NCI-H2107 treated with DMSO at 0.1 percent for 48 hours (cell line): Measurements from ENCODE around the gene MACF1.
"Not testable (repeated sequence)": the region's sequence is repeated elsewhere in the genome, so short reads cannot be mapped to it uniquely, and the experiment has no call there.

Source experiments
- DNase-seq: peaks from one replicate; lab custom pipeline; 2025; ENCODE audit not compliant: unreplicated experiment; lab: John Stamatoyannopoulos, UW

The MACF1 gene

DNA sequence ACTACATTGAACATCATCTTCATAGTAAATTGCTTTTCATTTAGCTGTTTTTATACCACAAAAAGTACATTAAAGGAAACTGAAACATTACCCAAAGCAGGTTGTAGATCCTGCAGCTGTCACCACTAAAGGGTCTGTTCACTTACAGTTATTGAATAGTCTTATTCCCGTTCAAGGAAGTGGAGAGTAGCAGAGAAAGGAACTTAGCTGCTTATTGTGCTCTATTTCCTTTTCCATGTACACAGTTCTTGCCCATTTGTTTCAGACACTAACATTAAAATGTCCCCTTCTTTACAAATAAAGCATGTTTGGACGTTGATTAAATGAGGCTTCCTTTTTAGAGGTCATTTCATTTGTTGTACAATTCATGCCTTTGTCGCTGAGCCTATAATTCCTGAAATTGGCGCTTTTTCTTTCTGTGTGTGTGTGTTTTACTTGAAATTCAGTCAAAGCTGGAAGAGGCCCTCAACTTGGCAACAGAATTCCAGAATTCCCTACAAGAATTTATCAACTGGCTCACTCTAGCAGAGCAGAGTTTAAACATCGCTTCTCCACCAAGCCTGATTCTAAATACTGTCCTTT is 242.6 kb downstream of the MACF1 start:
- no peak for DNase-seq

DNA sequence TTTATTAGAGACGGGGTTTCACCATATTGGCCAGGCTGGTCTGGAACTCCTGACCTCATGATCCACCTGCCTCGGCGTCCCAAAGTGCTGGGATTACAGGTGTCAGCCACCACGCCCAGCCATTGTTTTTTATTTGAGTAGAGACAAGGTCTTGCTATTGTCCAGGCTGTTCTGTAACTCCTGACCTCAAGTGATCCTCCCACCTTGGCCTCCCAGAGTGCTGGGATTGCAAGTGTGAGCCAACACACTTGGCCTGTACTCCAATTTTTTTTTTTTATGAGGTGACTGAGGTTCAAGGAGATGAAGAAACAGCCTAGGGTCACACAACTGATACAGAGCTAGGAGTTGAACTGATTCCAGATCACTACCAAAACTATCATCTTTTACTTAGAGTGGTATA is 245.5 kb downstream of the MACF1 start:
- DNase-seq = not testable (repeated sequence)

DNA sequence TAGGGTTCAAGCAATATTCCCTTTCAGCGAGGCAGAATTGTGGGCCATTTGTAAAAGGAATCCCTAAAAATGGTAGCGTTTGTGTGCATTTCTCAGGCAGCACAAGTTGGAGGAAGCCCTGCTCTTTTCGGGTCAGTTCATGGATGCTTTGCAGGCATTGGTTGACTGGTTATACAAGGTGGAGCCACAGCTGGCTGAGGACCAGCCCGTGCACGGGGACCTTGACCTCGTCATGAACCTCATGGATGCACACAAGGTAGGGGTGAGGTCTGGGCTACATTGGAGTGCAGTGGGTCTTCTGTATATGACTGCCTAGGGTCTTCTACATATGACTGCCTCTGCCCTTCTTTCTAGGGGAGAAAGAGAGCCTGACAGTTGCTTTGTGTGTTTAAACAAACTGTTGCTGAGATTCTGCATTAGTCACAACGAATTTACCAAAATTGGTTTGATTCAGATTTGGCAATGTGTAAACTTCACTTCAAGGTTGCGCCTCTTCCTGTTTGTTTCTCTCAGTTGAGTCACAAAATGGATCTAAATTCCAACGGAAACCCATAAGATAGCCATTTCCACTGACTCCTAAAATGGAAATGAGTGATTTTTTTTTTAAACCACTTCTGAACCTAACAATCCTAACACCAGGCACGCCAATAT is 246.6 kb downstream of the MACF1 start:
- DNase-seq = no peak

- no peak for DNase-seq
Observed at GRCh38 chr1:39452081-39452480, 247.6 kb downstream of the MACF1 start.

GRCh38 chr1:39452540-39452939 is 248.0 kb downstream of the MACF1 start:
- no peak for DNase-seq

DNA sequence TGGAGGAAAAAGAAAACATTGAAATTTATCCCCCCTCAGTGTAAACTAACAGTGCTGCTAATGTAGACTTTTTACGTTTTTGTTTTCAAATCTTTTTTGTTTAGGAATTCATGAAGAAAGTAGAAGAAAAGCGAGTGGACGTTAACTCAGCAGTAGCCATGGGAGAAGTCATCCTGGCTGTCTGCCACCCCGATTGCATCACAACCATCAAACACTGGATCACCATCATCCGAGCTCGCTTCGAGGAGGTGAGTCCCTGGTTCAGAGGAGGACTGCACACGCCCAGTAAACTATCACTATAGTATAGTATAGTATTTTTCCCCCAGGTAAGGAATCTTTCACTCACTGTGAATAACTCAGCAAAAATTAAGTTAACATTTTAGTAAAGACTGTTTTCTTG is 249.1 kb downstream of the MACF1 start:
- no peak for DNase-seq

- DNase-seq = no peak
Observed at GRCh38 chr1:39458991-39459390, 254.5 kb downstream of the MACF1 start.

GRCh38 chr1:39462074-39462473 is 257.6 kb downstream of the MACF1 start:
- DNase-seq = no peak

DNA sequence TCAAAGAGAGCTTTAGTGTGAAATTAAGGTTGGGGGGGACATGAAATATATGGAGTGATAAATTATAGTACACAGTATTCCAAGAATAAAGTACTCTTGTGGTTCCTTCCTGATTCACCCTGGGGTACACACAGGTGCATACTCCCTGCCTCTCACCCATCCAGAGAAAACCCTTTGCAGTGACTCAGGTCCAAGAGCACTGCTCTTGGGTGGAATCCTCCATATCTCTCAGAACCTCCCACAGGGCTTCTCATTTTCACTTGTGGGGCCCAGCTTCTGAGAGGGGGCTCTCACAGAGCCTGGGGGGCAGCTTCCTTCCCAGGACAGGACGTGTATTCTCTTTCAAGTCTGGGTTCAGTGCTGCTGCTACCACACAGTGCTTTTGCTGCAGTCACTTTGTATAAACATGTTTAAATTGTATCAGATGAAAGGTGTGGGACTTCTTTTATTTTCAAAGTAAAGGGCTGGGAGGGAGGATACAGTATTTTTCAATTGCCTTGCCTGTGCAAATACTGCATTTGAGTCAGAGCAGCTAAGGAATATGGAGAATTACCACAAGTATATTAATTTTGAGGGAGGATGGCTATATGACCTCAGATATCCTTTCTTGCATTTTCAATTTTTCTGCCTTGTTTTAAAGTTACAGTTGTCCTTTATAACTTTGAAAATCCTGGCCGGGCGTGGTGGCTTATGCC is 262.1 kb downstream of the MACF1 start:
- DNase-seq = no peak

DNA sequence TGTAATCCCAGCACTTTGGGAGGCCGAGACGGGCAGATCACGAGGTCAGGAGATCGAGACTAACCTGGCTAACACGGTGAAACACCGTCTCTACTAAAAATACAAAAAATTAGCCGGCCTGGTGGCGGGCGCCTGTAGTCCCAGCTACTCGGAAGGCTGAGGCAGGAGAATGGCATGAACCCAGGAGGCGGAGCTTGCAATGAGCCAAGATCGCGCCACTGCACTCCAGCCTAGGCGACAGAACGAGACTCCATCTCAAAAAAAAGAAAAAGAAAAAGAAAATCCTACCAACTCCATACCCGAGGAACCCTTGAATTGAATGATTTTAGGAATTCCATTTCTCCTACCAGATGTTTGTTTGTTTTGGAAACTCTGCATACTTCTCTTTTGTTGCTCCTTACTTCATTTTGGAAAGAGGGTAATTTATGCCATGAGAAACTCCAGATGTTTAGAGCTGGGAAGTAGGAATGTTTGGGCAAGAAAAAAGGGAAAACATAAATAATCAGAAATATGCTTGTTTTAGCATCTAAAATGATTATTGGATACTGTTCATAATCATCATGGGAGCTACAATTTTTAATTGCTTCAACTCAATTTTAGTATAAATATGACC is 262.7 kb downstream of the MACF1 start:
- not testable (repeated sequence) for DNase-seq

DNA sequence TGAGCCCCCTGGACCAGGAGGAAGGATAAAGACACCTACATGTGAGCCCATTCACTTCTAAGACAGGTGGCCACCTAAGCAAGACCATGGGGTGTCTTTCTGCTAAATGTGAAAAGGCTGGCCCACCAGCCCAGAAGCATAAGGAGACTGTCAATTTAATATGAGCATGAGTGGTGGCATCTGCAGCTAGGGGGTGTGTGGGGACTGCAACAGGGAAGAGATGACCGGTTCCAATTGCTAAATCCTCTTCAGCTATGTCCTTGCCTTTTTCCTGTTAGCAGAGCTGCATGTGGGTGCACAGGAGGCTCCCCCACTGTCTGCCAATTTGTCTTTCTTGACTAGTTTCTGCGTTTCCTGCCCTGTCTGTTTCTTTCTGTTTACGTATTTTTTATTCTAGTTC is 264.7 kb downstream of the MACF1 start:
- no peak for DNase-seq

DNA sequence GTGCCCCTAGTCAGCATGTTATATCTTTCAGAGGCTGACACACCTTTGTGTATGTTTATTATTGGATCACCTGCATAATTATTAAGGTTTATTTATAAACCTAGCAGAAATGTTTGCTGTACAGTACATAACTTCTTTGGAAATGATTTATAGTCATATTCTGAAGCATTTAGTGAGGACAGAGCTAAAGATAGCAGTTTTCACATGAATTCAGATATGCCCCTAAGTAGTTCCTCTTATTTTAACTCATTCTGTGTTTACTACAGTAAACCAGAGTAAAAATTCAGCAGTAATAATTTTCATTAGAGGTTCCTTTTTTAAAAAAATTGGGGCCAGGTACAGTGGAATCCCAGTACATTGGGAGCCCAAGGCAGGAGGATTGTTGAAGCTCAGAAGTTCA is 265.5 kb downstream of the MACF1 start:
- no peak for DNase-seq

GRCh38 chr1:39472826-39473225 is 268.3 kb downstream of the MACF1 start:
- DNase-seq = no peak

DNA sequence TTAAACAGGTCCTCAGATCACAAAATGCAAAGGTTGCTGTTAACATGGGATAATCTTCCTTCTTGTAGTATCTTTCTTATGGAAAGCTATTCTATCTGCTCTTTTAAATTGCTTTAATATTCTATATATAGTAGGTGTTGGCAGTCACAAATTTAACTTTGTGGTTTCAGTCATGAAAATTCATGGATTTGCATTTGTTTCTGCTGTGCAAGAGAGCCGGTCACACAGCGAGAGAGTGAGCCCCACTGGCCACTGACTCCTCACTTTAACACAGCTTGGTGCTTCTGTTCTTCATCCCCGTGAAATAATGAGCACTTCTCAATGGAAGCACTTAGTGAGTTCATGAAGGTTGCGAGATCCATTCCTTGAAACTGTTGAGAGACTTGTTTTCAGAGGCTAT is 268.8 kb downstream of the MACF1 start:
- DNase-seq = no peak

DNA sequence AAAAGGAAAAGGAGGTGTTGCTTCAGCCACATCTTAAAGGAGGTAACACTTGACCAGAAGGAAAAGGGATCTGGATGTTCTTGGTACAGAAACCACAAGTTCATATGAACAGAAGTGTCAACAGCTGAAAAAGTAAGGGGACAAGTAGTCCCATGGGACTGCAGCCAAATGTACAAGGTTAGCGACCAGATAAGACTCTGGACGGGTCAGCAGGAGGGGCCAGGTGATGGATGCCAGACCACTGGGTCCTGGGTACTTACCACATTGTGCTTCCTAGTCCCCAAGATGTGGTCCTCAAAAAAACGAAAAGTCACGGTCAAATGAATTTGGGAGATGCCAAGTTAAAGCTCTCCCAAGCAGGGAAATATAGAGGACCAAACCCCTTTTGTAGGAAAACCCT is 270.3 kb downstream of the MACF1 start:
- DNase-seq = no peak

DNA sequence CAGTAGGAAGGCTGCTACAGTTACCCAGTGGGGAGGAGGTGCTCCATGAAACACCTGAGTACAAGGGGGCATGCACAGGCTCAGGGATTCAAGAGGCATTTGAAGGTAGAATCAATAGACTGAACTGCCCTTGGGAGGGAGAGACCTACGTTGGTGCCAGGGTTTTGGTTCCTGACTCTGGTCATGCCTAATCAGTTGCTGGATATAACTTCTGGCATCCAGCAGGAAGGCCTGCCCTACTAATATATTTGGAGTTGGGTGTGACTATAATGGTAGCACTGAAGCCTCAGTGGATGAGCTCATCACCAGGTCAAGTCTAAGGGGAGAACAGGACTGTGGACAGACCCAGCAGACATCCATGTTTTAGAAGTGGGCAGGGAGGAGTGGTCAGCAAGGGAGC is 271.1 kb downstream of the MACF1 start:
- DNase-seq = not testable (repeated sequence)

DNA sequence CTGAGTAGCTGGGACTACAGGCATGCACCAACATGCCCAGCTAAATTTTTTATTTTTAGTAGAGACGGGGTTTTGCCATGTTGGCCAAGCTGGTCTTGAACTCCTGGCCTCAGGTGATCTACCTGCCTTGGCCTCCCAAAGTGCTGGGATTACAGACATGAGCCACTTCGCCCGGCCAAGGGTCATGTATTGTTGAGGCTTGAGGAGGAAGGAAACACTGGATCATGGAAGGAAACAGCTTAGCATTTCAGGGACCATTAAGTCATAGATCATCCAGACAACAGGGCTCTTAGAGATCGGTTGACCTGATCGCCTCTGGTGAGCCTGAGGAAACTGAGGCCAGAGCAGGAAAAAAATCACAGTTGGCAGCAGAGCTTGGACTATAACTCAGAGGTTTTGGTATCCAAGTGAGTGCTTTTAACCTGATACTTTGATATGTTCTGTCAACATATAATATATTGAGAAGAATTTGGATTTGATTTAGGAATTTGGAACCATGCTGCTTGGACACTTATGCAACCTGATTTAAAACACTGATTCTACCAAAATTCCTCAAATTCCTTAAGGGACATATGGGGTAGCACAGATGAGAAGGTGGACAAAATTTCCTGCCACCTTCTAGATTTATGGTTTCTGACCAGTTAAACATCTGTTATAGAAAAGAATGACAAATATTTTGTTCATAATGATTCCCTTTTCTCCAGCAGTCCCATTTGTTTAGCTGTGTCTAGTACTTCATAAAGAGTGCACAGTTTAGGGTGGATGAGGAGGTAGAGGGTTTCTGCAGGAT is 273.8 kb downstream of the MACF1 start:
- no peak for DNase-seq

GRCh38 chr1:39481289-39481688 is 276.8 kb downstream of the MACF1 start:
- DNase-seq = no peak

- no peak for DNase-seq
Observed at GRCh38 chr1:39483276-39483675, 278.8 kb downstream of the MACF1 start.

- no peak for DNase-seq
Observed at GRCh38 chr1:39484564-39484963, 280.1 kb downstream of the MACF1 start.

DNA sequence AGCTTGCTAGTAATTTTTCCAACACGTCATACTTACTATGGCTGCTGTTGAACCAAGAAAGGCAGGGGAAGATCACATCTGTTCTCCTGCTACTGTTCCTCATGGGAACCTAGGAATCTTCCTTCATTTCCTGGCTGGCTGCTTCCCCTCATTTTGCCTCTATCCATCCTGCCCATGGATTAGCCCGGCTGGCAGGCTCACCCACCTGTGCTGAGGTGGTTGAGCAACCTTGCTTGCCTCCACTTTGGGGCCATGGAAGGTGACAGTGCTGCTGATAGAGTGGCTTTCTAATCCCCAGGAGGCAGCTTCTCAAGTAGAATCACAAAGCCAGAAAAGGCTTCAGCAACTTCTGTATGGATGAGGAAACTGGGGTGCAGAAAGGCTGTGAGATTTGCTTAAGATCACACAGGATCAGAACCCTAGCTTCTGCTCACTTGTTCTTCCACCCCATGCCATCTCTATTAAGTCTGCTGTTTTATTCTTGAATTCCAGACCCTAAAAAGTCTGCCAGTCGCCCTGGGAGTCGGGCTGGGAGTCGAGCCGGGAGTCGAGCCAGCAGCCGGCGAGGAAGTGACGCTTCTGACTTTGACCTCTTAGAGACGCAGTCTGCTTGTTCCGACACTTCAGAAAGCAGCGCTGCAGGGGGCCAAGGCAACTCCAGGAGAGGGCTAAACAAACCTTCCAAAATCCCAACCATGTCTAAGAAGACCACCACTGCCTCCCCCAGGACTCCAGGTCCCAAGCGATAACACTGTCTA is 280.7 kb downstream of the MACF1 start:
- DNase-seq = no peak
